ENCODE data around the gene RGS11.

The RGS11 gene

DNA sequence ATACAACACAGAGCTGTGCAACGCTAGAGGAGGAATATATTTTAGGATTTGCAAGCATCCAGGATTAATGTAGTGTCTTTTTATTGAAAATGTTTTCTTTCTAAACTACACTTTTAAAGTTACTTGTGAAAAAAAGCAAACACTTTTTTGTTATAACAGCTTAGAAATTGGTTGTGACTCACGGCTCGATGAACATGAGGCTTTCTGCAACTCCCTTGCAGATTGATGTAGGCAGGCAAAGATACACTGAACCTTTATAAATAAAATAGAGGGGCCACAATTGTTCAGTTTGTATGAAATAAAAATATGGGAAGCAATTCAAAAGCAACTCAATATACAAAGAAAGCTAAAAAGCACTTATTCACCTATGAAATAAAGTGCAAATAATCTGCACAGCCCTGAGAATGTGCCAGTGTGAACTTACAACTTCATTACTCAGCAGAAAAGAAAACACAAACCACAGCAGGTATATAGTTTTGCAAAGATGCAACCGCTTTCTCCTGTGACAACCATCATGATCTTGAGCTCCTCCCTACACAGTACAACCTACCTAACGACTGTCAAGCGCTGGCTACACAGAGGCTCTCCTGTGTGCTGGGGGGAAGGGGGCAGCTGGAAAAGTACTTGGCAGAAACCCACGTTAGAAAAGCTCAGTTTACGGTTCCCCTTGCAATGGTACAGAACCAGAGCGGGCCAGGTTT lies 47.4 kb downstream of the RGS11 start:
- DNase-seq, result peak in 1 of 2 donors; percentile 15

DNA sequence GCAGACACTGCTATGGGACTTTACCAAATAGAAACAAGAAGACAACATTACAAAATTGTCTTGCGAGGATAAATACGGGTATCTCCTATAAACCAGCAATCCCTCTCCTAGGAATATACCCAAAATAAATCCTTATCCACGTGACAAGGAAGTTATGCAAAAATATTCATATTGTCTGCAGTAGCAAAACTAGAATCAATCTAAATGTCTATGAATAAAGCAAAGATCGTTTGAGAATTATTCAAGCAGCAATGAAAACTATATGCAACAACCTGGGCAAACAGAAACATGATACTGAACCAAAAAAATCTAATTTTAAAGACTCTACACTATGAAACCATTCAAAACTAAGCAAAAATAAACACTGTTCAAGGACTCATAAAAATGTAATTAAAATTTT lies 55.7 kb downstream of the RGS11 start:
- no peak for DNase-seq
